Fibroblast of lung (primary cell): ENCODE results near the gene FEM1C. TPM values are rescaled to one million over a fixed set of nuclear protein-coding genes. Genes with fewer than 3 reads are reported as not detected.

Experiments used
- DNase-seq, 2 donors: peaks; one replicate each; pipeline versions ENCODE4 v3.0.0 to v3.0.0-alpha.2; 2010; ENCODE audit warnings: low read depth in 2 of 2
- H2AFZ ChIP-seq: 2 replicates; pipeline ENCODE4 v1.5.1; 2012; ENCODE audit warnings: low read length, control low read depth, inconsistent platforms
- H3K27ac ChIP-seq: 2 replicates; pipeline ENCODE4 v1.5.1; 2011; ENCODE audit warnings: low read length, control low read depth; ENCODE audit not compliant: insufficient read depth
- H3K27me3 ChIP-seq: 2 replicates; pipeline ENCODE4 v1.5.1; 2011; ENCODE audit warnings: mild to moderate bottlenecking, low read length; ENCODE audit not compliant: control insufficient read depth, insufficient read depth
- H3K36me3 ChIP-seq: 2 replicates; pipeline ENCODE4 v1.5.1; 2011; ENCODE audit warnings: low read length; ENCODE audit not compliant: control insufficient read depth, insufficient read depth
- H3K4me1 ChIP-seq: 2 replicates; pipeline ENCODE4 v1.5.1; 2011; ENCODE audit warnings: low read length; ENCODE audit not compliant: control insufficient read depth, insufficient read depth; ENCODE audit errors: extremely low read depth
- H3K4me2 ChIP-seq: 2 replicates; pipeline ENCODE4 v1.5.1; 2011; ENCODE audit warnings: low read length, control low read depth; ENCODE audit not compliant: insufficient read depth; ENCODE audit errors: extremely low read depth
- H3K4me3 ChIP-seq, 4 experiments: fragments of 200-600 bp in 1 of 4; sonication (generic) in 1 of 4; replicated peaks in 1 of 4; 2 replicates each; pipeline ENCODE4 v1.5.1; 2011 to 2016; ENCODE audit warnings: low read length in 4 of 4, low read depth in 3 of 4, mild to moderate bottlenecking in 3 of 4, control low read depth in 2 of 4, inconsistent platforms in 1 of 4, mixed read lengths in 1 of 4; ENCODE audit not compliant: insufficient read depth in 1 of 4; ENCODE audit errors: control extremely low read depth in 1 of 4
- H3K79me2 ChIP-seq: 2 replicates; pipeline ENCODE4 v1.5.1; 2012; ENCODE audit warnings: mild to moderate bottlenecking, low read length, inconsistent platforms; ENCODE audit not compliant: control insufficient read depth, insufficient read depth
- H3K9ac ChIP-seq: 2 replicates; pipeline ENCODE4 v1.5.1; 2011; ENCODE audit warnings: mild to moderate bottlenecking, low read length, control low read depth; ENCODE audit not compliant: insufficient read depth
- H3K9me3 ChIP-seq: 2 replicates; pipeline ENCODE4 v1.5.1; 2012; ENCODE audit warnings: low read depth, low read length; ENCODE audit not compliant: control insufficient read depth, insufficient read depth
- H4K20me1 ChIP-seq: 2 replicates; pipeline ENCODE4 v1.5.1; 2011; ENCODE audit warnings: low read length; ENCODE audit not compliant: control insufficient read depth, insufficient read depth; ENCODE audit errors: extremely low read depth
- EZH2 ChIP-seq: IDR thresholded peaks from 2 replicates; pipeline ENCODE4 v1.5.1; 2012; ENCODE audit warnings: low read length, control low read depth, mild to moderate bottlenecking; ENCODE audit errors: missing control alignments
- polyA minus RNA-seq: library from RNA; depleted of rRNA, polyadenylated mRNA; stranded (reverse); fragments of >200 nt; gene quantifications from 2 replicates; pipeline ENCODE4 v1.2.3, GENCODE V29; 2011; ENCODE audit warnings: low replicate concordance
- polyA plus RNA-seq, 2 donors: library from polyadenylated mRNA; depleted of rRNA in 1 of 2; stranded (reverse) in 1 of 2; unstranded in 1 of 2; fragments of >200 nt; gene quantifications; 2 replicates each; pipeline ENCODE4 v1.2.1, GENCODE V29; 2011 to 2012; ENCODE audit warnings: missing spikeins in 1 of 2
- total RNA-seq: library from RNA; depleted of rRNA; stranded (reverse); fragments of >200 nt; gene quantifications from 2 replicates; pipeline ENCODE4 v1.2.1, GENCODE V29; 2014
- TF ChIP-seq, protein P1 (sequence below), 2 donors: IDR thresholded peaks in 1 of 2; conservative IDR thresholded peaks in 1 of 2; 1 replicate in 1 of 2; 2 replicates in 1 of 2; pipeline ENCODE4 v1.5.1; 2011 to 2012; ENCODE audit warnings: low read length in 2 of 2, control low read depth in 1 of 2, inconsistent platforms in 1 of 2, low read depth in 1 of 2, mild to moderate bottlenecking in 1 of 2

The FEM1C gene, protein sequence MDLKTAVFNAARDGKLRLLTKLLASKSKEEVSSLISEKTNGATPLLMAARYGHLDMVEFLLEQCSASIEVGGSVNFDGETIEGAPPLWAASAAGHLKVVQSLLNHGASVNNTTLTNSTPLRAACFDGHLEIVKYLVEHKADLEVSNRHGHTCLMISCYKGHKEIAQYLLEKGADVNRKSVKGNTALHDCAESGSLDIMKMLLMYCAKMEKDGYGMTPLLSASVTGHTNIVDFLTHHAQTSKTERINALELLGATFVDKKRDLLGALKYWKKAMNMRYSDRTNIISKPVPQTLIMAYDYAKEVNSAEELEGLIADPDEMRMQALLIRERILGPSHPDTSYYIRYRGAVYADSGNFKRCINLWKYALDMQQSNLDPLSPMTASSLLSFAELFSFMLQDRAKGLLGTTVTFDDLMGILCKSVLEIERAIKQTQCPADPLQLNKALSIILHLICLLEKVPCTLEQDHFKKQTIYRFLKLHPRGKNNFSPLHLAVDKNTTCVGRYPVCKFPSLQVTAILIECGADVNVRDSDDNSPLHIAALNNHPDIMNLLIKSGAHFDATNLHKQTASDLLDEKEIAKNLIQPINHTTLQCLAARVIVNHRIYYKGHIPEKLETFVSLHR
- total RNA-seq: 20.3 and 53.2 TPM in 2 replicates
- 26.4 and 27.2 TPM in 2 replicates for polyA plus RNA-seq
- polyA plus RNA-seq (2012): 16.3 and 16.6 TPM in 2 replicates
- polyA minus RNA-seq: 6.1 and 11.7 TPM in 2 replicates

- peak within 1 kb of the TSS; percentile 93 for H3K4me2 ChIP-seq
These were observed at the start of gene FEM1C for GRCh38 chr5:115544436-115545350. TSS of gene FEM1C (minus strand) at chr5:115544775. CDS start at chr5:115543493, 1,282 bp downstream.

DNA sequence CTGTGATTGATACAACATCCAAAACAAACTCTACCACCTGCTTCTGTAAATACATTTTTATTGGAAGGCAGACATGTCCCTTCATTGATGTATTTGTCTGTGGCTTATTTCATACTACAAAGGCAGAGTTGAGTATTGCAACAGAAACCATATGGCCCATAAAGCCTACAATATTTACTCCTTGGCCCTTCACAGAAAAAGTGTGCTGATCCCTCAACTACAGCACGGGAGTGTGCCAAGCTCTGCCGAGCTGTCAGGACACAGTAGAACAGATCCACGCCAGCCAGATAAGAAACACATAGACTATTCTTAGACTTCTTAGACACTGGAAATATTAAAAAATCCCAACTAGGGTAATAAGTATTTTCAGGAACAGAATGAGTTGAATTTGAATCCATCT is 44.5 kb upstream of the FEM1C start:
- no peaks in the 10 kb centered on the region for H3K27me3 ChIP-seq
- TF ChIP-seq, protein P1, sequence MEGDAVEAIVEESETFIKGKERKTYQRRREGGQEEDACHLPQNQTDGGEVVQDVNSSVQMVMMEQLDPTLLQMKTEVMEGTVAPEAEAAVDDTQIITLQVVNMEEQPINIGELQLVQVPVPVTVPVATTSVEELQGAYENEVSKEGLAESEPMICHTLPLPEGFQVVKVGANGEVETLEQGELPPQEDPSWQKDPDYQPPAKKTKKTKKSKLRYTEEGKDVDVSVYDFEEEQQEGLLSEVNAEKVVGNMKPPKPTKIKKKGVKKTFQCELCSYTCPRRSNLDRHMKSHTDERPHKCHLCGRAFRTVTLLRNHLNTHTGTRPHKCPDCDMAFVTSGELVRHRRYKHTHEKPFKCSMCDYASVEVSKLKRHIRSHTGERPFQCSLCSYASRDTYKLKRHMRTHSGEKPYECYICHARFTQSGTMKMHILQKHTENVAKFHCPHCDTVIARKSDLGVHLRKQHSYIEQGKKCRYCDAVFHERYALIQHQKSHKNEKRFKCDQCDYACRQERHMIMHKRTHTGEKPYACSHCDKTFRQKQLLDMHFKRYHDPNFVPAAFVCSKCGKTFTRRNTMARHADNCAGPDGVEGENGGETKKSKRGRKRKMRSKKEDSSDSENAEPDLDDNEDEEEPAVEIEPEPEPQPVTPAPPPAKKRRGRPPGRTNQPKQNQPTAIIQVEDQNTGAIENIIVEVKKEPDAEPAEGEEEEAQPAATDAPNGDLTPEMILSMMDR (conservative IDR thresholded peaks at IDR 0.05 in 1 of 2, IDR thresholded peaks at IDR 0.05 in 1 of 2; ENCODE audit: low read depth in 1 of 2, low read length in 2 of 2): no peak
- no peaks in the 10 kb centered on the region for H3K9me3 ChIP-seq
- H3K27ac ChIP-seq: no peak overlapping the region
- no peak overlapping the region for H3K9ac ChIP-seq
- no peaks in the 10 kb centered on the region for H3K36me3 ChIP-seq
- no peaks in the 10 kb centered on the region for H3K4me1 ChIP-seq
- no peak overlapping the region for H3K4me2 ChIP-seq
- no peak for DNase-seq
- no peak overlapping the region for H2AFZ ChIP-seq
- no peak overlapping the region for H3K4me3 ChIP-seq
- peaks cover 52% of the 10 kb centered on the region for H3K79me2 ChIP-seq
- no peaks in the 10 kb centered on the region for H4K20me1 ChIP-seq

More at GRCh38 chr5:115544436-115545350, at the start of gene FEM1C:
- no peak for TF ChIP-seq EZH2
- TF ChIP-seq, protein P1 (conservative IDR thresholded peaks at IDR 0.05 in 1 of 2, IDR thresholded peaks at IDR 0.05 in 1 of 2; ENCODE audit: low read depth in 1 of 2, low read length in 2 of 2): no peak
- peaks cover 47% of the 10 kb centered on the region for H3K79me2 ChIP-seq
- no peaks in the 10 kb centered on the region for H3K9me3 ChIP-seq
- peak within 1 kb of the TSS; percentile 96 for H3K9ac ChIP-seq
- peak within 1 kb of the TSS; percentile 71 for H2AFZ ChIP-seq
- H4K20me1 ChIP-seq: peaks cover 2% of the 10 kb centered on the region
- H3K27me3 ChIP-seq: no peaks in the 10 kb centered on the region
- no peaks in the 10 kb centered on the region for H3K4me1 ChIP-seq
- peak within 1 kb of the TSS; percentile 57 to 97 (median 90) for H3K4me3 ChIP-seq
- peak; percentile 98 for DNase-seq
- peak within 1 kb of the TSS; percentile 98 for H3K27ac ChIP-seq
- H3K36me3 ChIP-seq: peaks cover 6% of the 10 kb centered on the region
